GM19328 (cell line): ENCODE data around the gene MIB2.

Experiments used
- ATAC-seq: cut with Tn5 transposase; IDR thresholded peaks from one replicate; pipeline ENCODE4 v1.9.1; 2021; ENCODE audit warnings: mild to moderate bottlenecking, moderate library complexity; ENCODE audit not compliant: unreplicated experiment

MIB2 gene

DNA sequence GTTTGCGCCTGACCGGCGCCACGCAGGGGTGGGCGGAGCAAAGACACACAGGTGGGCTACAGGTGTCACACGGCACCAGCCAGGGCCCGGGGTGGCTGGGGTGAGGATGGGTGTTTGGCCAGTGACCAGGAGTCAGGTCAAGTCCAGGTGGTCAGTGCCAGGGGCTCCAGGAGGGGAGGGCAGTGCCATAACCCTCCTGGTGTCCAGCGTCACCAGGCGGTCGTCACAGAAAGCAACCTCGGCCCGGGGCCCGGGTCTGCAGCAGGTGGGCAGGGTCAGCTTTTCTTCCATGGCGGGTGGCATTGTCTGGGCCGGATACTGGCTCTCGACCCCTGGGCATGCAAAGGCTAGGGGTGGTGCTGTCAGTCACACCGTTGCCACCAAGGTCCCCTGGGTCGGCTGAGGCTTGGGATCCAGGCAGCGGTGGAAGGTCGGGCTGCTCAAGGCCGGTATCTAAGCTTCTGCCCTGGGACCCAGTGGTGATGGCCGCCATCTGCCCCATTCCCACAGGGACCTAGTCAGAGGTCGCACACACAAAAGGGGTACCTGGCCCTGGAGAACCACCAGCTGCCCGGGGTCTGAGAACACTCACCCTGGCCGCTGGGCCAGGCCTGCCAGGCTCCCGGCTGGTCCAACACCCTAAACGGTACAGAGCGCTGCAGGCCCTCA lies 17.1 kb upstream of the MIB2 start:
- no peak for ATAC-seq

DNA sequence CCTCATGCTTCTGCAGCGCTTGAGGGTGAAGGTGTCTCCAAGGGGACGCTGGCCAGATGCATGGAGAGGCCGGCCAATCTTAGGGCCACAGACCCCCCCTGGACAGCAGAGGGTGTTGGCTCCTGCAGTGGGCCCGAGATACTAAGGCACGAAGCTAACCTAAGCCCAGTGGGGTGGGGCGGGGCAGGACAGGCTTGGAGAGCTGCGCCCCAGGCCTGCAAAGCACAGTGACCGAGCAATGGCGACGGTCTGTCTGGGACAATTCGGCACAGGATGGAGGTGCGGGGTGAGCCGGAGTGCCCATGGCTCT lies 16.6 kb upstream of the MIB2 start:
- ATAC-seq: no peak

DNA sequence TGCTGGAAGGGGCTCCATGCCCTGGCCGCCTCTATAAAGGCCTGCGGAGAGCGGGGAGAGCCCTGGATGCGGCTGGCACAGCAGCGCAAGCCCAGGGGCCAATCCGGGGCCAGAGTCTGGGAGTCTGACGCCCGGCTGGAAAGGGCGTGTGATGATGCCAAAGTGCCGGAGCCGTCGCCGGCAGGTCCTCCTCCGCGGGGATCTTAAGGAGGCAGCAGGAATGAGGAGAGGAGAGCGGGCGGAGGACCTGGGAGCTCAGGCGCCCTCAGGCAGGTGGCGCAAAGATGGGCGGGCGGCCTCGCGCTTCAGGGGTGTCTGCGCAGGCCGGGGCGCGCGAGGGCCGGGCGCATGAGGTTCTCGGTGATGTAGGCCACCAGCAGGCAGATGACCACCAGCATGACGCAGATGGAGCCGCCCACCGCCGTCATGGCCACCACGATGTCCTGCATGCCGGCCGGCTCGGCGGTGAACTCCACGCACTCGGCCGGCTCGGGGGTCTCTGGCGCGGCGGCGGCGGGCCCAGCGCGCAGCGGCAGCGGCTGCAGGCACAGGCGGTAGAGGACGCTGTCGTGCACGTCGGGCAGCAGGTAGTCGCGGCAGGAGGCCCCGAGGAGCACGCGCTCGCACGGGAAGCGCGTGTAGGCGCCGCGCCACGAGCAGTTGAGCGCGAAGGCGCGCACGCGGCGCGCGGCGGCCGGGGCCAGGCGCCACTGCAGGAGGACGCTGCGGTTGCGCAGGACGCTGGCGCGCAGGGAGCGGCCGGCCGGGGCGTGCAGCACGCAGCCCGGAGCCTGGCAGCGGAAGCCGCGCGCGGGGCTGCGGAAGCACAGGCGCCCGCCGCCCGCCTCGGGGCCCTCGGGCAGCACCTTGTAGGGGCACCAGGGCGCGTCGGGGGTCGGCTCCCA lies 16.0 kb upstream of the MIB2 start:
- no peak for ATAC-seq

DNA sequence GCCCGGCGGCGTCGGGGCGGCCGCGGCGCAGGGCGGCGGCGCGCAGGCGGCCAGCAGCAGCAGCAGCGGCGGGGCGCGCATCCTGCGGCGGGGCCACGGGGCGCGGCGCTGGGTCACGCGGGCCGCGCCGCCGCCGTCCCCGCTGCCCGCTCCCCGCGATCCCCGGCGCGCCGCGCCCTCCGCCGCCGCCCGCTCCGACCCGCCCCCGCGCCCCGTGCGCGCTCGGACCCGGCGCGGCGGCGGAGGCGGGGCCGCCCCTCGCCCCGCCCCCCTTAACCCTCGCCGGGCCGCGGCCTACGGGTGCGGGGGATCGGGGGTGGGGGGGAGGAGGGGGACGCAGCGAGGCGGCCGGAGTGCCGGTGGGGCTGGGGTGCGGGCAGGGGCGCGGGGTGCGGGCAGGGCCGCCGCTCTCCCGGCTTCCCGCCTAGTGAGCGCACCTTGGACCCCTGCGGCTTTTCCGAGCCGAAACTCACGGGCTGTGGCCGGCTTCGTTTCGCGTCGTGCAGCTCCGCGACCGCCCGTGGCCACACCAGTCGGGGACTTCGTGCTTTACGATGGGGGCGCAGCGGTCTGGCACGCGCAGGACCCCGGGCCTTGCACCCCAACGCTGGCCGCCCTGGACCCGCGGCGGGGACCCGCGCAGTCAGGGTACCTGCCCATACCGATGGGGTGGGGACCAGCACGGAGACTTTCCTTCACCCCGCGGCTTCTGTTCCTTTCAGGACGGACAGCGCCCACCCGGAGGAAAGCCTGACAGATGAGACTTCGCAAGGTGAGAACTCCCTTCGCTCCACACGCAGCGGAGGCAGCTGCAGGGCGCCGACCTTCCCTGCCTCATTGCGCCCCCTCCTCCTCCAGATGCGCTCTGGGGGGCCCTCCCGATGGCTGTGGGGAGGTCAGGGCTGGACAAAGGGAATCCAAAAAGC lies 15.1 kb upstream of the MIB2 start, which contains the start of gene FNDC10:
TSS of gene FNDC10 (minus strand) at position 201 of the 926 bp plus-strand sequence. CDS start at position 81, 120 bp downstream.
- no peak for ATAC-seq

DNA sequence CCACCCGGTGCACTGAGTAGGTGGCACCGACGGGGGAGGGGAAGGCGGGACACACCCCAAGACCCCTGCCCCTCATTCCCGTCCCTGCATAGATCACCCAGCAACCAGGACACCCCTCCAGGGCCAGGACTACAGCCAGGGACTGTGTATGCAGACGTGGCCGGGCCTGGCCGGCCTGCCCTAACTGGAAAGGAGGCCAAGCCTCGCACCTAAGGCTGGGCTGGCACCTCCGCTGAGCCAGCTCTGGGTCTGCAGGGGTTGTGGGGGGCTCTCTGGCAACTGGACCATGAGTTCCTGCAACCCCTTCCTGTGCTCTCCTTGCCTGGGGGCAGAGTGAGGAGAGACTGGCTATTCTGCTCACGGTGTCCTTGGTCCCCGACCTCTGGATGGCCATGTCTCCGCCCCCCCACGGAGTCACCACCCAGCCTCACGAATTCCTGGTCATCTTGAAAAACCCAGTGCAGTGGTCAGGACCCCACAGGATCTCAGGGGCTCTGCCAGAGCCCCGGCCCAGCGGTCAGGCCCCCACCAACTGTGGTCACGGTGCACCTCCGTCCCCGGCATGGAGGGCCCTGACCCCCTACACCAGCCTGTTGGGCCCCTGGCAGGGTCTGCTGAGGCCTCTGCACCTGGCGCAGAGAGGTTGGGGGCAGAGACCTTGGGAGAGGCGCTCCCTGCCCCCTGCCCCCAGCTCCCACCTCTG lies 14.3 kb upstream of the MIB2 start:
- ATAC-seq: no peak

DNA sequence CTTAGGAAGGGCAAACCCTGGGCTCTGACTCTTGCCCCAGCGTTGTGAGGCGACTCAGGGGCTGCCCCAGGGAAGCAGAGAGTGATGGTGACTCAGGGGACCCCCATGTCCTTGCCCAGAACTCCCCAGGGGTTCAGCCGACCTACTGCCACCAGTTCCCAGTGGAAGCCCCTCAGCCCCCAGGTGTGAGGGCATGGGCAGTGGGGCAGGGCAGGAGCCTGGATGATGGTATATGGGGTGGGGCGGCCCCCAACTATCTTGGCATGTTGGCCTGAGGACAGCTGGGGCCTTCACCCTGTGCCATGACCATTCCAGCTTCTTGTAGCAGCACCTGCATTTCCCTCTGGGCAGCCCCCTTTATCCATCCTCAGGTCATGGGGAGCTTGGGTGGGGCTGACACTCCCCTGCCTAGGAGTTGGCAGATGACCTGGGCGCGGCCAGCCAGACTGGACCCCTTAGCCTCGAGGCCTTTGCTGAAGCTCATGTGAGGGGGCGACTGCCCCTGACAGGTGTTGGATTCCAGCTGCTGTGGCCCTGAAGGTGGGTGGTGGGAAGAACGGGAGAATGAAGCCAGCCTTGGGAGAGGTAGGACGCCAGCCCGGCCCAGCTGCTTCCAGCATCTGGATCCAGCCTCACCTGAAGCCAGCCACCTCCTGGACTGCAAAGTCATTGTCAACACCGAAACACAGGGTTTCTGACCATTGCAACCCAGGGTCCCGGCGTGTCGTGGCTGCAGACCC lies 13.6 kb upstream of the MIB2 start:
- no peak for ATAC-seq

DNA sequence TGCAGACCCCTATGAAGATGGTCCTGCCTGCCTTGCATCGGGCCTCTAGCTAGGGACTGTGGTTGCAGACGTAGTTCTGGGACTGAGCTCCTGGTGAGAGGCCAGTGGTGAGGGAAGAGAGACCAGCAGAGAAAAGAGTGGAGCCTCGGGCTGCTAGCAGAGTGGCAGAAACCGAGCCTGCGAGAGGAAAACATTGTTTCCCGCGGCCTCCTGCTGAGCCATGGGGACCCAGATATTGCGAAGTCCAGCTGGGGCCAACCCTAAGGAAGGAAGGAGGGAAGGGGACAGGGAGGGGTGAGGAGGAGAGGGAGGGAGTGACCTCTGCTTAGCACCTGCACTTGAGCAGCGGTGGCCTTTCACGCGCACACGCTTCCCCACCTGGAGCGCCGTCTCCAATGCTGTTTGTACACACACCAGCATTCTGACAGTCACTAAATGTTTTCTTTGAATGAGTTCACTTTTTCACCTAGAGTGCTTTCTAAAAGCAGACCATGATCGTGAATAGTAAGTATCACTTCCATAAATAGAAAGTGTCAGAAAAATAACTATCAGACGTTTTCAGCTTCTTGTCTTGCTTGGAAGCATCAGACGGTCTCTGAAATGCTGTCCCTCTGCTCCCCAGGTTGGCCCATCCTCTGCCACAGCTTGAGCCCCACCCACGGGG lies 12.9 kb upstream of the MIB2 start:
- no peak for ATAC-seq

DNA sequence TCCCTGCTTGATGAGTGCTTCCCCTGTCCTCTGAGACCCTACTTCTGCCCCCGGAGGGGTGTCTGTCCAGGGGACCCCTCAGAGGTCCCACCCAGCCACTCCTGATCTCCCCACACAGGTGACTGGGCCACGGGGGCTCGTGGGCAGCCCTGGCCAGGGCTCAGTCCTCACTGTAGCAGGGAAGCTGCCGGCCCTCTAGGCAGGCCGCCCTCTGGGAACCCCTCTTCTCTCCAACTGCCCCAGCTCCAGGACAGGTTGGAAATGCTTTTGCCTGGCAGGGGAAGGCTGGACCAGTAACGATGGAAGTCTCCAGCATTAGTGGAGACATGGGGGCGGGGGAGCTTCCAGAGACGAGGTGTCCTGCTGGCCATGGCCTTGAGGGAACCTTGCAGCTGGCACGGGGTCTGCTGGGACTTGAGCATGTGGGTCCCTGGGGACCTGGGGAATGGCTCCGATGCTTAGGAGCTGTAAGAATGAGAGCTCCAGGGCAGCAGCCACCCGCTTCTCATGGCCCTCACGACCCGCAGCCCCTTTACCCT lies 12.3 kb upstream of the MIB2 start:
- ATAC-seq: no peak

DNA sequence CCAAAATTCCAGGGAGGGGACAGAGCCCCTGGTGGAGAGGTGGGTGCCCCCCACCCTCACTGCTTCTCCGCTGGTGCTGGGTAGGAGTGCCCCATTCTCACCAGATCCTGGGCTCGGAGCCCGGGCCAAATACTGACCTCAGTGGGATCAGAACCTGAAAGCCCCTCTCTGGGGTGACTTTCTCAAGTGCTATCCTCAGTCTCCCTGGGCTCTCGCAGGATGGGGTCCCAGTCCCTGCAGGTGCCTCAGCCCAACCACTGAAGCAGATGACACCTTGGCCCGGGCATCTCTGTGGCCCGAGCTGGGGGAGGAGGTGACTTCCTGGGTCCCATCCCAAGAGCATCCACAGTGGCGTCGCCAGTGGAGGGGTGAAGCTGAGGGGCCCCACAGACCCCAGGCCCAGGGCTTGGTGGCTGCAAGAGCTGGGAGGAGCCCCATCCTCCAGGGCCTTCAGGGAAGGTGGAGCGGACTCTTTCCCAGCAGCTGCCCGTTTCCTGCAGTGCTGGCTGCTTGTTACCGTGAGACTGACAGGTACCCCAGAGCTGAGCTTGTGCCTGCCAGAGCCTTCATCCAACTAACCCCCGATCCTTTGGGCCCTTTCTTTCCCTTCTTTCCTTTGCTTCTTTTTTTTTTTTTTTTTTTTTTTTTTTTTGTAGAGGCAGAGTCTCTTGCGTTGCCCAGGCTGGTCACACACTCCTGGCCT lies 11.5 kb upstream of the MIB2 start:
- ATAC-seq: no peak

DNA sequence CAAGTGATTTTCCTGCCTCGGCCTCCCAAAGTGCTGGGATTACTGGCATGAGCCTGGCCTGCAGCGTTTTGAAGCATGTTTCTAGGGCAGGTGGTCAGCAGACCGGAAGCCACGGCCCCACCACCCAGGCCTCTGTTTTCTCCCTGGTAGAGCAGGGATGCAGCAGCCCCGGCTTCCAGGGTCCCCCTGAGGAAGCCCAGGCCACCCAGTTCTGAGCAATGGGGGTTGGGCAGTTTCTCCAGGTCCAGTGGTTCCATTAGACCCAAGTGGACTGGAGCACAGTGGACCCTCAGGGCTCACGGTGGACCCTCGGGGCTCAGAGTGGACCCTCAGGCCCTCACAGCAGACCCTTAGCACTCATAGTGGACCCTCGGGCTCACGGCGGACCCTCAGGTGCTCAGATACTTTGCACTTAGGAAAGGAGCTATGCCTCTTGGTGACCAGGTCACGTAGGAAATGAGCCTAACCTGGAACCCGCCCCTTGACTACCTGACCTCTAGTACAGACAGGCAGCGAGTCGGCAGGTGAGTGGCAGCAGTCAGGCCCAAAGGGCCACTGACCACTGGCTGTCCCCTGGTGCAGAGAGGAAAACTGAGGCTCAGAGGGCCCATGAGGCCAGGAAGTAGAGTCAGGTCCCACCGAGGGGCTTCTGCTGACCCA lies 10.8 kb upstream of the MIB2 start:
- no peak for ATAC-seq

DNA sequence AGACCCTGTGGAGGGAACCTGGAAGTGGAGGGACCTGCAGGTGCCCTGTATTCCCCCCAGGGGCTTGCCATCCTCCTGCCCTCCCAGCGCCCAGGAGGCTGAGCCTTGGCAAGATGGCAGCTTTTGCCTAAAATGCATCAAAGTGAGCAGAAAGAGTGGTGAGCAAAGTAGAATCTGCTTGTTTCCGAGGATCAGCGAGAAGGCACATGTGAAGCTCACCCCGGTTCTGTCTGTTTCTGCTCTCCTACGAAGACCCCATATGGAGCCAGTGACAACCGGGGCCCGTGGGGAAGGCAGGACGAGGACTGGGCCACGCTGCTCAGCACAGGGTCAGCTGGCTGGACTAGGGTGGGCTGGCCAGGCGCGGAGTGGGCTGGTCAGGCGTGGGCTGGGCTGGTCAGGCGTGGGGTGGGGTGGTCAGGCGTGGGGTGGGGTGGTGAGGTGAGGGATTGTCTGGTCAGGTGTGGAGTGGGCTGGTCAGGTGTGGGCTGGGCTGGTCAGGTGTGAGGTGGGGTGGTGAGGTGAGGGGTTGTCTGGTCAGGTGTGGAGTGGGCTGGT lies 10.2 kb upstream of the MIB2 start:
- no peak for ATAC-seq

DNA sequence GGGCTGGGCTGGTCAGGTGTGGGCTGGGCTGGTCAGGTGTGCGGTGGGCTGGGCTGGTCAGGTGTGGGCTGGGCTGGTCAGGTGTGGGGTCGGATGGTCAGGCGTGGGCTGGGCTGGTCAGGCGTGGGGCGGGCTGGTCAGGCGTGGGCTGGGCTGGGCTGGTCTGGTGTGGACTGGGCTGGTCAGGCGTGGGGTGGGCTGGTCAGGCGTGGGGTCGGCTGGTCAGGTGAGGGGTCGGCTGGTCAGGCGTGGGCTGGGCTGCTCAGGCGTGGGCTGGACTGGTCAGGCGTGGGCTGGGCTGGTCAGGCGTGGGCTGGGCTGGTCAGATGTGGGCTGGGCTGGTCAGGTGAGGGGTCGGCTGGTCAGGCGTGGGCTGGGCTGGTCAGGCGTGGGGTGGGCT lies 9.6 kb upstream of the MIB2 start:
- ATAC-seq: no peak

DNA sequence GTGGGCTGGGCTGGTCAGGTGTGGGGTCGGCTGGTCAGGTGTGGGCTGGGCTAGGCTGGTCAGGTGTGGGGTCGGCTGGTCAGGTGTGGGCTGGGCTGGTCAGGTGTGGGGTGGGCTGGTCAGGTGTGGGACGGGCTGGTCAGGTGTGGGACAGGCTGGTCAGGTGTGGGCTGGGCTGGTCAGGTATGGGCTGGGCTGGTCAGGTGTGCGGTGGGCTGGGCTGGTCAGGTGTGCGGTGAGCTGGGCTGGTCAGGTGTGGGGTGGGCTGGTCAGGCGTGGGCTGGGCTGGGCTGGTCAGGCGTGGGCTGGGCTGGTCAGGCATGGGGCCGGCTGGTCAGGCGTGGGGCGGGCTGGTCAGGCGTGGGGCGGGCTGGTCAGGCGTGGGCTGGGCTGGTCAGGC lies 9.1 kb upstream of the MIB2 start:
- no peak for ATAC-seq

DNA sequence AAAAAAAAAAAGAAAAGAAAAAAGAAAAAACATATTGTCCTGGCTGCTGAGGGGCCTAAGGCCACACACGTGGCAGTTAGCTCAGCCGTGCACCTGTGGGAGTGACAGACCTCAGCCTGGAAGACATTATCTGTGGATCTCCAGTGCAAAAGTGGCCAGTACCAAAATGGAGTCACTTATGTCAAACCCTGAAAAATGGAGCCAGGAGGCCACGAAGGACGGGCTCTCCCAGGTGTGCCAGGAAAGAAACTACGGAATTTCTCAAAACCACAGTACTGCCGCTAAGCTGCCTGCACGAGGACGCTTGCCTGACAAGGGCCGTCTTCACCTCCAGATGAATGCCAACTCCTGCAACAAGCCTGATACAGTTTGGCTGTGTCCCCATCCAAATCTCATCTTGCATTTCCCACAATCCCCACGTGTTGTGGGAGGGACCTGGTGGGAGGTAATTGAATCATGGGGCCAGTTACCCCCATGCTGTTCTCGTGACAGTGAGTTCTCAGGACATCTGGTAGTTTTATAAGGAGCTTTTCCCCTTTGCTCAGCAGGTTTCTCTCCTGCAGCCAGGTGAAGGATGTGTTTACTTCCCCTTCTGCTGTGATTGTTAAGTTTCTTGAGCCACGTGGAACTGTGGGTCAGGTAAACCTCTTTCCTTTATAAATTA lies 5.3 kb upstream of the MIB2 start:
- ATAC-seq: no peak

DNA sequence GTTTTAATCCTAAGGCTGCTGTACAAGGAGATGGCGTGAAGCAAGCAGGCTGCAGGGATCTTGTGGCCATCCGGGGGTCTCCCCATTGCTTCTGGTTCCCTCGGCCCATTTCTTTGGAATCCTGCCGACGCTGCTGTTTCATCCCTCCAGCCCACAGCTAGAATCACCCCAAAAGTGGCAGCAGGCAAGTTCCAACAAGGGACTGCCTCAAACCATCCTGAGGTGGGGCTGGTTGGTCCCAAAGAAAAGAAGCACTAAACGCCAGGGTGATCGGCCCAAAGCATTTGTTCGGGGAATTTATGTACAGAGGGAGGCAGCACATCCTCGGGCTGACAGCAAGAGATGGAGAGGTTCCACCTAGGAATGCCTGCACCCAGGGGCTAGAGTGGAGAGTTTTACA lies 4.5 kb upstream of the MIB2 start:
- ATAC-seq: no peak

DNA sequence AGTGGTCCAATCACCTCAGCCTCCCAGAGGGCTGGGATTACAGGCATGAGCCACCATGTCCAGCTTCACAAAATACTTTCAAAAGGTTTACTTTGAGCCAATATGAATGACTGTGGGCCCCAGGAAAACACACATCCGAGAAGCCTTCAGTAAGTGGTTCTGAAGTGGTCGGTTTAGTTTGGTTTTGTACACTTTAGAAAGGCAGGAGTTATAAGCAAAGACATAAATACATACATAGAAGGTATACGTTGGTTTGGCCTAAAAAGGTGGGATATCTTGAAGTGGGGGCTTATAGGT lies 3.2 kb upstream of the MIB2 start:
- ATAC-seq: no peak

DNA sequence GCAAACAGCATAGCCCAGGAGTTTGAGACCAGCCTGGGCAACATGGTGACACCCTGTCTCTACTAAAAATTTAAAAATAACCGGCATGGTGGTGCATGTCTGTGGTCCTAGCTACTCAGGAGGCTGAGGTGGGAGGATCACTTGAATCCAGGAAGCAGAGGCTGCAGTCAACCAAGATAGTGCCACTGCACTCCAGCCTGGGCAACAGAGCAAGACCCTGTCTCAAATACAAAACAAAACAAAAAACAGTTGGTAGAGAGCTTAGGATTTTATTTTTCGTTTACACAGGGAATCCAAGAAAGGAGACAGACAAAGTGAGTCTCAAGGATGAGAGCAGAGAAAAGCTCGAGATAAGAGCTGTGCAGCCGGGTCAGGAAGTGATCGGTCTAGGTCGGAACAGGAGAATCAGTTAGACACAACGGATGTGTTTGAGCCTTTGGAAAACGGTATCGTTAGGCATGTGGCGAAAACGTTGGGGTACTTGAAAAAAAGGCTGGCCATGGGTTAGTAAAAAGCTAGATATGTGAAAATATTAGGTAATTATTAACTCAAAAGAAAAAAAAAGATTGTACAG lies 1.7 kb upstream of the MIB2 start:
- ATAC-seq: no peak
